ENCODE data around the gene TLE7.

TLE7 gene

GRCh38 chr16:71410146-71410545 lies 31.7 kb downstream of the TLE7 start:
- no peak for DNase-seq

- DNase-seq = no peak
Measured at GRCh38 chr16:71409011-71409775, 32.7 kb downstream of the TLE7 start.

- DNase-seq = no peak
Measured at GRCh38 chr16:71408536-71408935, 33.3 kb downstream of the TLE7 start.

GRCh38 chr16:71407731-71408130 lies 34.1 kb downstream of the TLE7 start:
- DNase-seq = no peak

- DNase-seq = no peak
Measured at GRCh38 chr16:71406724-71407123, 35.1 kb downstream of the TLE7 start.

- DNase-seq = no peak
Measured at GRCh38 chr16:71406316-71406715, 35.5 kb downstream of the TLE7 start.

- DNase-seq = no peak
Measured at GRCh38 chr16:71404364-71404763, 37.5 kb downstream of the TLE7 start.

GRCh38 chr16:71402674-71403073 lies 39.2 kb downstream of the TLE7 start:
- DNase-seq = no peak

- no peak for DNase-seq
Measured at GRCh38 chr16:71402007-71402406, 39.8 kb downstream of the TLE7 start.

GRCh38 chr16:71399801-71400563 lies 41.9 kb downstream of the TLE7 start:
- no peak for DNase-seq

GRCh38 chr16:71396594-71396993 lies 45.3 kb downstream of the TLE7 start:
- no peak for DNase-seq

- no peak for DNase-seq
Measured at GRCh38 chr16:71389330-71389729, 52.5 kb downstream of the TLE7 start.

GRCh38 chr16:71387045-71387871 lies 54.6 kb downstream of the TLE7 start:
- no peak for DNase-seq

GRCh38 chr16:71384073-71384724 lies 57.7 kb downstream of the TLE7 start:
- no peak for DNase-seq

- DNase-seq = no peak
Measured at GRCh38 chr16:71383054-71383773, 58.6 kb downstream of the TLE7 start.

- DNase-seq = no peak
Measured at GRCh38 chr16:71380831-71381230, 61.0 kb downstream of the TLE7 start.
